ENCODE measurements around the gene GALNT12. TPM values are rescaled to one million over a fixed set of nuclear protein-coding genes. Genes with fewer than 3 reads are reported as not detected.
A peak's percentile ranks its signal among the peaks of the same experiment; 100 is the strongest.

The GALNT12 gene
- total RNA-seq, 1 experiment from 2014 or later, result 2.2 TPM

GRCh38 chr9:98860871-98861293 lies 53.4 kb downstream of the GALNT12 start:
- DNase-seq (ENCODE audit: low read depth), result peak; percentile 95

GRCh38 chr9:98861781-98862504 lies 54.5 kb downstream of the GALNT12 start:
- peak; percentile 91 for DNase-seq (ENCODE audit: low read depth)

- no peak for DNase-seq (ENCODE audit: low read depth)
These were observed 55.5 kb downstream of the GALNT12 start for GRCh38 chr9:98862936-98863335.

- peak; percentile 38 for DNase-seq (ENCODE audit: low read depth)
These were observed 57.1 kb downstream of the GALNT12 start for GRCh38 chr9:98864281-98865174.

- DNase-seq (ENCODE audit: low read depth), result no peak
These were observed 57.9 kb downstream of the GALNT12 start for GRCh38 chr9:98865284-98865875.

- peak; percentile 23 for DNase-seq (ENCODE audit: low read depth)
These were observed 59.1 kb downstream of the GALNT12 start for GRCh38 chr9:98866435-98867102.

GRCh38 chr9:98867103-98867428 lies 59.6 kb downstream of the GALNT12 start:
- DNase-seq (ENCODE audit: low read depth), result no peak

GRCh38 chr9:98867429-98868168 lies 60.1 kb downstream of the GALNT12 start:
- peak; percentile 94 for DNase-seq (ENCODE audit: low read depth)

GRCh38 chr9:98869078-98869745 lies 61.7 kb downstream of the GALNT12 start:
- DNase-seq (ENCODE audit: low read depth), result no peak

- no peak for DNase-seq (ENCODE audit: low read depth)
These were observed 62.4 kb downstream of the GALNT12 start for GRCh38 chr9:98869866-98870265.

- DNase-seq (ENCODE audit: low read depth), result no peak
These were observed 63.5 kb downstream of the GALNT12 start for GRCh38 chr9:98870782-98871557.

- no peak for DNase-seq (ENCODE audit: low read depth)
These were observed 64.1 kb downstream of the GALNT12 start for GRCh38 chr9:98871558-98872065.

GRCh38 chr9:98873526-98873925 lies 66.1 kb downstream of the GALNT12 start:
- no peak for DNase-seq (ENCODE audit: low read depth)

GRCh38 chr9:98873951-98874371 lies 66.5 kb downstream of the GALNT12 start:
- peak; percentile 63 for DNase-seq (ENCODE audit: low read depth)

- no peak for DNase-seq (ENCODE audit: low read depth)
These were observed 67.3 kb downstream of the GALNT12 start for GRCh38 chr9:98874721-98875255.

- no peak for DNase-seq (ENCODE audit: low read depth)
These were observed 68.1 kb downstream of the GALNT12 start for GRCh38 chr9:98875536-98875935.

- DNase-seq (ENCODE audit: low read depth), result no peak
These were observed 69.8 kb downstream of the GALNT12 start for GRCh38 chr9:98877311-98877710.

GRCh38 chr9:98879094-98879962 lies 71.9 kb downstream of the GALNT12 start:
- DNase-seq (ENCODE audit: low read depth), result no peak

Data from LHCN-M2 (cell line).